Activated T-helper 1 cell treated with anti-CD3 and anti-CD28 coated beads, Interleukin-12 subunit alpha, Interleukin-12 subunit beta, Interleukin-2, Interleukin-4 antibody, amounts not matched to agents 30 ng/mL and 10 ng/mL and 1 ng/mL, durations not matched to agents 14 hours and 24 hours and 36 hours (primary cell): ENCODE data around the gene TNIK. TPM values are rescaled to one million over a fixed set of nuclear protein-coding genes. Genes with fewer than 3 reads are reported as not detected.
A peak's percentile ranks its signal among the peaks of the same experiment; 100 is the strongest.

ENCODE experiments used
- DNase-seq: peaks from one replicate; pipeline ENCODE4 v3.0.0; 2021; ENCODE audit warnings: low spot score
- H3K27ac Mint-ChIP-seq: one replicate; pipeline ENCODE4 v1.8.0; 2021; ENCODE audit warnings: mild to moderate bottlenecking, mixed read lengths
- H3K27me3 Mint-ChIP-seq: one replicate; pipeline ENCODE4 v1.8.0; 2022; ENCODE audit warnings: mild to moderate bottlenecking, moderate library complexity, mixed read lengths; ENCODE audit not compliant: insufficient read depth
- H3K36me3 Mint-ChIP-seq: one replicate; pipeline ENCODE4 v1.8.0; 2021; ENCODE audit warnings: low read depth, mixed read lengths
- H3K4me1 Mint-ChIP-seq: one replicate; pipeline ENCODE4 v1.8.0; 2021; ENCODE audit warnings: low read depth, mixed read lengths
- H3K4me3 Mint-ChIP-seq: one replicate; pipeline ENCODE4 v1.8.0; 2021; ENCODE audit warnings: mild to moderate bottlenecking, moderate library complexity, mixed read lengths
- H3K9me3 Mint-ChIP-seq: one replicate; pipeline ENCODE4 v1.8.0; 2021; ENCODE audit warnings: mixed read lengths
- intact Hi-C: fragments of 100-400 bp; cut with micrococcal nuclease; formaldehyde crosslinking; loops from one replicate; pipeline ENCODE4 v1.15.1; 2024
- total RNA-seq: library from RNA; stranded (reverse); gene quantifications from 2 replicates; pipeline ENCODE4 v1.2.3, GENCODE V29; 2022

Gene TNIK
- total RNA-seq, 1 donor from 2014 or later, result 21.5 TPM

DNA sequence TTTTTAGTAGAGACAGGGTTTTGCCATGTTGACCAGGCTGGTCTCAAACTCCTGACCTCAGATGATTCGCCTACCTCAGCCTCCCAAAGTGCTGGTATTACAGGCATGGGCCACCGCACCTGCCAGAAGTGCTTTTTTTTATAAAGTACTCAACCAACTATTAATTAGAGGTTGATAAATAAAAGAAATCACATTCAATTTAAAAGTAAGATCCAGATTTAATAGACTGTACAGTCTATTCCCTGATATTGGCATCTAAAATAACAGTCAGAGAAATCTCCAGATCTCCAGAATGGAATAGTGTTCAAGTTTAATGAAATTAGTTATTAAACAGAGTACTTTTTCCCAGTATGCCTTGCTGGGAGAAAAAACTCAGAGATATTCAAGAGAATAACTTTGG lies 290.8 kb downstream of the TNIK start:
- H3K27me3 Mint-ChIP-seq, result no peaks in the 10 kb centered on the region
- peaks cover 39% of the 10 kb centered on the region for H3K36me3 Mint-ChIP-seq
- H3K4me3 Mint-ChIP-seq, result no peak overlapping the region
- H3K9me3 Mint-ChIP-seq, result no peaks in the 10 kb centered on the region
- intact Hi-C loops, result no loop called here
- peaks cover 20% of the 10 kb centered on the region for H3K4me1 Mint-ChIP-seq
- DNase-seq, result no peak
- no peak overlapping the region for H3K27ac Mint-ChIP-seq

DNA sequence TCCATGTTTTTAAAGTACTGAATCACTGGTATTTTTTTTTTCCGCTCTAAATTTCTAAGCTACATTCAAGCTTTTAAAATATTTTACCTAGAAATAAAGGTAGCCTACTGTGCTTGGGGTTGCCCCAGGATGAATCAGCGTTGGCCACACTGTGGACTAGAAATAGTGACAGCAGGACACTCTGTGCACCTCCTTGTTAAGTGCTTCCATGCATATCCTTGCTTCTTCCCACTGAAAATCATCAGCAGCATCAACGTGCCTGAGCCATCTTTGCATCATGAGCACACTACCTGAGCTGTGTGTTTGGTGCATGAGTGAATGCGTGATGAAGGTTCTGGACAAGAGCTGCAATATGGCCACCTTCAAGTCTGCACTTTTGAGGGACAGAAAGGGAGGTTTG lies 291.7 kb downstream of the TNIK start:
- Mint-ChIP-seq H3K27me3 (no peaks in the 10 kb centered on the region), H3K27ac (no peak overlapping the region), H3K9me3 (no peaks in the 10 kb centered on the region), H3K4me1 (peaks cover 20% of the 10 kb centered on the region), H3K36me3 (peaks cover 40% of the 10 kb centered on the region), H3K4me3 (no peak overlapping the region)
- intact Hi-C loops, result no loop called here
- DNase-seq, result no peak

DNA sequence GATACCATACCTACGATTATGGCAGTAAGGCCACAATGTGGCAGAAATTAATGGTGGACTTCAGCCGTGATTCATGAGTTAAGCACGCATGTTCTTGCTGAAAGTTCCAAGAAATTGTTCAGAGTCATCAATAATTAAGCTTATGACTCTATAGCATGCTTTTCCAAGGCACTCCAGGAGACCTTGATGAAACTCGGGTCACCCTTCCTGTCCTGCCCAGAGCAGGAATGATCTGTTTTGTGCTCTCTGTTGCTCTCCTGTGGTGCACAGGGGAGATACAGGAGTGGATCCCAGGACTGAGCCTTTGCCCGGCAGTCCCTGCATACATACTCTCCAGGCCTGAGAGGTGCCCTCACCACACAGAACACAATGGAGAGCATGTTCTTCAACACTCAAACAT lies 292.1 kb downstream of the TNIK start:
- H3K4me1 Mint-ChIP-seq, result peaks cover 20% of the 10 kb centered on the region
- intact Hi-C loops, result no loop called here

DNA sequence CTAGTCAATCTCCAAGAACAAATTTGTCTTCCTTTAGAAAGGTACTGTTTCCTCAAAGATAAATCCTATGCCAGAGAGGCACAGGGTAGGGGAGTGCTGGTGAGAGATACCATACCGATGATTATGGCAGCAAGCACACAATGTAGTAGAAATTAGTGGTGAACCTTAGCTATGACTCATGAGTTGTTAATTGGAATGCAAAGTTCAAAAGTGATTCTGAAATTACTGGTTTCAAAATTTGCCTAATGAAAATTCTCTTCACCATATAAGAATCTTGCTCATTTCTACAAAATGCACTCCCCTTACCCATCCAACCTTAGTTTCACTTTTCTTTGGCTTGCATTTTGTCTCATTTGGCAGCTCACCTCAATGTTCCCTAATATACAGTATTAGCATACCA lies 294.2 kb downstream of the TNIK start:
- intact Hi-C loops, result loop anchor here (1.0 kb wide), 1 partner anchor 121 kb away; no protein-coding TSS in a partner anchor
- Mint-ChIP-seq H3K27ac (peak overlapping the region; percentile 74), H3K36me3 (peaks cover 43% of the 10 kb centered on the region)

More for the DNA sequence above, 292.1 kb downstream of the TNIK start:
- Mint-ChIP-seq H3K27me3 (no peaks in the 10 kb centered on the region), H3K9me3 (peaks cover 3% of the 10 kb centered on the region), H3K36me3 (peaks cover 42% of the 10 kb centered on the region), H3K27ac (no peak overlapping the region), H3K4me3 (no peak overlapping the region)
- no peak for DNase-seq

DNA sequence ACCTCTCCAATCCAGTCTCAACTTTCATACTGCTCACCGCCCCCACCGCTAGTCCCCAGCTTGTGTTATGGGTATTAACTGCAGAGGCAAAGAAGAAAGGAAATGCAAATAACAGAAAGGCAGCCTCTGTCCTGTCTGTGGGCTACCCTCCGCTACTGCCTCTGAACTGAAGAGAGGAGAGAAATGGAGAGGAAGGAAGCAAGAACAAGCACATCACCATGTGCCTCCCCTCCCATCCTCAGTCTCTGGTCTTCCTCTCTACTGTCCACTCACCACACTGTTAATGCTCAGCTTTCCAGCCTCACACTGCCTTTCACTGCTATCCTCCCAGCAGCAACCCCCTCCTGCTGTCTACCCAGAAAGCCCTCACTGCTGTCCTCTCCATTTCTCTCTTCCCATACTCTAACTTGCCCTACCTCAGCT lies 294.7 kb downstream of the TNIK start:
- Mint-ChIP-seq H3K4me1 (peaks cover 20% of the 10 kb centered on the region), H3K9me3 (peaks cover 7% of the 10 kb centered on the region), H3K4me3 (peak overlapping the region; percentile 58), H3K36me3 (peaks cover 43% of the 10 kb centered on the region), H3K27me3 (no peaks in the 10 kb centered on the region), H3K27ac (peak overlapping the region; percentile 74)
- intact Hi-C loops, result no loop called here
- no peak for DNase-seq

More for the DNA sequence above, 294.2 kb downstream of the TNIK start:
- Mint-ChIP-seq H3K27me3 (no peaks in the 10 kb centered on the region), H3K4me1 (peaks cover 20% of the 10 kb centered on the region), H3K9me3 (peaks cover 7% of the 10 kb centered on the region), H3K4me3 (peak overlapping the region; percentile 58)
- DNase-seq, result no peak

DNA sequence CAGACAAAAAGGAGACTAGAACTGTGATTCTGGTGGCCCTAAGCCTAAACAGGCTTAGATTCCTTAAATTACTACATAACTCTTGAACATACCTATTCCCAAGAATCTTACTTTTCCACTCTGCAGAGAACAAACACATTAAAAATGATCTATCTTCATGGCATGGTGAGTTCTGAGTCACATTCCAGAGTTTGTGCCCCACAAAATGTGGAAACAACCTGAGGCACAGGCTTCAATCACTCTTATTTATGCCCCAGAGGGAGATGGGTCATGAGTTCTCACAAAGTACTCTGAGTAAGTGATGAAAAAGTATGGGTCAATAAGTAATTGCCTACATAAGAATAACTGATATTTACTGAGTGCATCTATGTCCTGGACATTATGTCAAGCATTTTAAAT lies 296.1 kb downstream of the TNIK start:
- peaks cover 7% of the 10 kb centered on the region for H3K9me3 Mint-ChIP-seq
- H3K4me3 Mint-ChIP-seq, result no peak overlapping the region
- no peak for DNase-seq
- peaks cover 20% of the 10 kb centered on the region for H3K4me1 Mint-ChIP-seq
- no peak overlapping the region for H3K27ac Mint-ChIP-seq
- intact Hi-C loops, result no loop called here
- no peaks in the 10 kb centered on the region for H3K27me3 Mint-ChIP-seq
- H3K36me3 Mint-ChIP-seq, result peaks cover 52% of the 10 kb centered on the region

DNA sequence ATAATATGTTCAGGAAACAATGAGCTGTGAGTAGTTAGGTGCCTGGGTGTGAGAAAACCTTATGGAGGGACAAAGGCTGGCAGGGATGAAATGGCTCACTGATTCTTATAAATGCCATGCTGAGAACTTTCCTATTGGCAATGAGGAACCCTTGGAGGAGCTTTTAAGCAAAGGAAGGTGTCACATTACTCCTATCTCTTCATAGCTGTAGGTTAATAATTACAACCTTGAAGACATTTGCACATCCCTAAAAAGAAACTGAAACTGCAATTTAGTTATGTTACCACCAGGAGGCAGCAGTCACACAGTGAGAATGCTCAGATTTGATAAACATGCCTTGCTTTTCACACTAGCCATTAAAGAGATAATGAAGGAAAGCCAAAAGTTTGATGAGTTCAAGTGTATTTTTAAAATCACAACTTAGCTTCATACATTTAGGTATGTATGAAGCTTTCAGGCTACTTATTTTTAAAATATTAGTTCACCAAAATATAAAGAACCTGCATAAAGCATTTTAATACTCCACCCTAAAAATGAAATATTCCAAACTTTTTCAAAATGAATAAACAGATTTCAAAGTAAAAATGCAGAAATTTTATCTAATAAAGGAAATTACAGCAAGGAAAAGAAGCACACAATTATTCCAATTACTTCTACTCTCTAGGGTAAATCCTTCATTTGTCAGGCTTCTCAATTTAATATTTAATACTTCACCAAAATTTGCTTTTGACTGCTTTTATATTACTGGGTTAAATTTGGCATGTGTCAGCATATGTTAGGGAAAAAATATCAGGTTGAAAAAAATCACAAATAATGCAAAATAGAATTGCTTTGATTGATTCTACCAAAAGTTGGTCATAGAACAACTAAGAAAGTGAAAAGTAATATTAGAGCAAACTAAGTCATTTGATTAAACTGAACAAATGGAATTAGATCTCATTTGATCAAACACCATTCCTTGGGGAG lies 296.8 kb downstream of the TNIK start:
- no peak overlapping the region for H3K4me3 Mint-ChIP-seq
- no peak for DNase-seq

DNA sequence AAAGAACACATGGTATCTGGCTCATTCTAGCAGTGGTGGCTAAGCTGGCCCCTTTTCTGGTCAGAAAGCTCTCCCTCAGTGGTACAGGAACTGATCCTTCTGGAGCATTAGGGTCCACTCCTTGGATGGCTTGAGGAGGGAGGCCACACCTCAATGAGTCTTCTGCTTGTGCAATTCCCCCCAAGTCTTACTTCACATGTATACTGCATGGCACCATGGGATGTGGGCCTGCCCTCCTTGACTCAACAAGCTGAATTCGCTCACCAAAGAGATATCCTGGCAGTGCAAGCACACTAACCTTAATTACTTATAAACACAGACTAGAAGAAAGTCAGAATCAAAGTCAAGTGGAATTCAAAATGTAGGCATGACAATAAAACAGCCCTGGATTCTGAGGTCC lies 299.9 kb downstream of the TNIK start:
- H3K27ac Mint-ChIP-seq, result no peak overlapping the region
- H3K9me3 Mint-ChIP-seq, result peaks cover 7% of the 10 kb centered on the region
- no peak for DNase-seq
- peaks cover 1% of the 10 kb centered on the region for H3K4me1 Mint-ChIP-seq
- H3K36me3 Mint-ChIP-seq, result peaks cover 45% of the 10 kb centered on the region
- H3K4me3 Mint-ChIP-seq, result no peak overlapping the region
- intact Hi-C loops, result no loop called here
- H3K27me3 Mint-ChIP-seq, result no peaks in the 10 kb centered on the region

More for the DNA sequence above, 296.8 kb downstream of the TNIK start:
- Mint-ChIP-seq H3K27ac (no peak overlapping the region), H3K27me3 (no peaks in the 10 kb centered on the region), H3K4me1 (peaks cover 20% of the 10 kb centered on the region), H3K9me3 (peaks cover 7% of the 10 kb centered on the region), H3K36me3 (peaks cover 57% of the 10 kb centered on the region)
- intact Hi-C loops, result loop anchor here (1.0 to 2.0 kb wide), 4 partner anchors 297 to 609 kb away; partner anchors contain the start of gene TNIK

DNA sequence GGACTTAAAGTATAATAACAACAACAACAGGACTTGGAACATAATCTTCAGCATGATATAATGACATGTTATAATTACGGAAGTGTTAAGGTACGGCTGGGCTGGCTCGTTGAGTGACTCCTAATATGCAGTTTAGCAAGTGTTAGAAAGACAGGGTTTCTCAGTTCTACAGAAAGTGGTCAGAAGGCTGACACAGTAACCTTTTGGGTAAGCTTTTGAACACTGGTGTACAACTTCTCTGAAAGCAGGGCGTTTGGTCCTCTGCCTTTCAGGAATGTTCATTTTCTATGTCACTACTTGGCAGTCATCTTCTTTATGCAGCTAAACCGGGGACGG lies 300.4 kb downstream of the TNIK start:
- Mint-ChIP-seq H3K4me1 (no peaks in the 10 kb centered on the region), H3K36me3 (peaks cover 48% of the 10 kb centered on the region), H3K27me3 (no peaks in the 10 kb centered on the region), H3K9me3 (peaks cover 7% of the 10 kb centered on the region), H3K4me3 (no peak overlapping the region), H3K27ac (no peak overlapping the region)
- DNase-seq, result no peak
- intact Hi-C loops, result no loop called here

DNA sequence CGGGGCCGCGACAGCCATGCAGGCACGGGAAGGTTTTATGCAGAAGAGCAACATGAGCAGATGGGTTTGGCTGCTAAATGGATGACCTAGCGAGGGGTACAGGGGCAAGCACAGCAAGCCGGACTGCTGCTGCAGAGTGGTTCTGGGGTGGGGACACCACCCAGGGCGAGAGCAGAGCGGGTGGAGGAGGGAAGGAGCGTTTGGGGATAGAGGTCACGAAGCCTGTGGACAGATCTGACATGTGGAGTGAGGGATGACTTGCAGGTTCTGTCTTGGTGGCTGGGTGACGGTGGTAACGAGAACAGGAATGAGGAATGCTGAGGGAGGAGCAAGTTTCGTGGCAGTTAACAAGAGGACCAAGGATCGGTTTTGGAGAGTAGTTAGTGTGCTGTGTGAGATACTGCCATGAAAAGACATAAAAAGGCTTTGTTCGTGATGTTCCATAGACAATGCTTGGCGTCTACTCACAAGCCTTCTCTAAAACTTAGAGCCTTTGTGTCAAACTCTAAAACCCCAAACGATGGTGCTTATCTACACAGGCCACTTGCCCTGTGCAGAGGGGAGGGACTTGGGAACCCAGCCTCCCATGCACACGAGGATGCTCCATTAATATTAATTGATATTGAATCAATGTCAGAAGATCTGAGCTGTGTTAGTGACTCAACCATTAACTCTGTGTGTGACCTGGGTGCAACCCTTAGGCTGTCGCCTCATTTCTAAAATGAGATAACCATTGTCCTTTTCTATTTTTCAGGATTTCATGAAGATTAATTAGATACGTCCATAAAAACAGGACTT lies 301.0 kb downstream of the TNIK start:
- H3K36me3 Mint-ChIP-seq, result peaks cover 43% of the 10 kb centered on the region
- H3K27me3 Mint-ChIP-seq, result no peaks in the 10 kb centered on the region
- no peaks in the 10 kb centered on the region for H3K4me1 Mint-ChIP-seq
- H3K27ac Mint-ChIP-seq, result no peak overlapping the region
- H3K4me3 Mint-ChIP-seq, result no peak overlapping the region
- DNase-seq, result no peak
- peaks cover 7% of the 10 kb centered on the region for H3K9me3 Mint-ChIP-seq
- intact Hi-C loops, result no loop called here

DNA sequence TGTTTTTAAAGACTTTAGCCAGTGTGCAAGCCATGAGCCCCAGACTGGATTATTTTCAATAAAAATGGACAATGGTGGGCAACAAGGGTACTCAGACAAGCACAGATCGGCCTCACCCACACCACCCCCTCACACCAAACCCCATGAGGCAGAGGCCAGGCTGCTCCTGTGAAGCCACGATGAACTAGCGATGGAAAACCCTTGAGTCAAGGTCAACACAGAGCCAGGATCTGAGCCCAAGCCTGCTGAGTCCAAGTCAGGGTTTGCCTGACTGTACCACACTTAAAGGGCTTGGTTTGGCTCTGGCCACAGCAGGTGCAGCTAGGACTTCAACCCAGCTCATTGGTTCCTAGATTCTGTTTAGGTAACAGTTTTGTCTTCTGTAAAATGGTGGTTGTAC lies 302.2 kb downstream of the TNIK start:
- Mint-ChIP-seq H3K4me1 (no peaks in the 10 kb centered on the region), H3K27ac (no peak overlapping the region), H3K9me3 (peaks cover 3% of the 10 kb centered on the region), H3K36me3 (peaks cover 41% of the 10 kb centered on the region), H3K4me3 (no peak overlapping the region), H3K27me3 (no peaks in the 10 kb centered on the region)
- DNase-seq, result no peak
- intact Hi-C loops, result no loop called here

DNA sequence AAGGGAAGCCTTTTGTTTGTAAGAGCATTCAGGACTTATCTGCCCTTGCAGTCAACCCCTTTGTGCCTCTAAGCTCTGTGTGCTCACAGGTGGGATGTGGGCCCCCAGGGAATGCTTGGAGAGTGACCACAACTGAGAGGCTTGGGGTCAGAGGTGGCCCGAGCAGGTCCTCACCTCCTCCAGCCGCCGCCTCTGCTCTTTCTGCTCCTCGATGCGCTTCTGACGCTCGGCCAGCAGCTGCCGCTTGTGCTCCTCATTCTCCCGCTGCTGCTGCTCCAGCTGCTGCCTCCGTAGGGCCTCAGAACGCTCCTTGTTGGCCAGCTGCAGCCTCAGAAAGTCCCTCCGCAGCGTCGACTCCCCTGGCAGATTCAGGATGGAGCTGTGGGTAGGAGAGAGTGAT lies 302.9 kb downstream of the TNIK start:
- no peaks in the 10 kb centered on the region for H3K4me1 Mint-ChIP-seq
- peaks cover 39% of the 10 kb centered on the region for H3K36me3 Mint-ChIP-seq
- intact Hi-C loops, result no loop called here
- no peaks in the 10 kb centered on the region for H3K27me3 Mint-ChIP-seq
- DNase-seq, result no peak
- H3K27ac Mint-ChIP-seq, result no peak overlapping the region
- no peak overlapping the region for H3K4me3 Mint-ChIP-seq
- H3K9me3 Mint-ChIP-seq, result no peaks in the 10 kb centered on the region
